Muscle layer of colon (tissue), 2 donors: ENCODE measurements around the gene ELL.

Source experiments
- H3K27ac ChIP-seq: one replicate; pipeline ENCODE4 v1.7.0; 2013; ENCODE audit warnings: low read depth, mild to moderate bottlenecking, low read length, moderate library complexity
- H3K27me3 ChIP-seq, 2 donors: one replicate each; pipeline ENCODE4 v1.7.0; 2013; ENCODE audit warnings: low read length in 2 of 2, mild to moderate bottlenecking in 2 of 2; ENCODE audit not compliant: insufficient read depth in 2 of 2, control insufficient read depth in 1 of 2
- H3K36me3 ChIP-seq: one replicate; pipeline ENCODE4 v1.7.0; 2013; ENCODE audit warnings: mild to moderate bottlenecking, low read length; ENCODE audit not compliant: insufficient read depth
- H3K4me1 ChIP-seq: one replicate; pipeline ENCODE4 v1.7.0; 2013; ENCODE audit warnings: mild to moderate bottlenecking, low read length; ENCODE audit not compliant: insufficient read depth
- H3K4me3 ChIP-seq, 2 donors: one replicate each; pipeline ENCODE4 v1.7.0; 2013; ENCODE audit warnings: low read length in 2 of 2, low read depth in 1 of 2, mild to moderate bottlenecking in 1 of 2, moderate library complexity in 1 of 2
- H3K9ac ChIP-seq: one replicate; pipeline ENCODE4 v1.7.0; 2013; ENCODE audit warnings: low read length
- H3K9me3 ChIP-seq: one replicate; pipeline ENCODE4 v1.7.0; 2013; ENCODE audit warnings: mild to moderate bottlenecking, low read length
- donor health status: abdominal sarcoma.
- donor health status: Adenocarcinoma of cecum.

The ELL gene

GRCh38 chr19:18437491-18438330 is 84.2 kb downstream of the ELL start, which contains the start of gene ISYNA1:
ISYNA1 (minus strand) TSS chr19:18438133; CDS start chr19:18437979, 154 bp downstream.
- Histone ChIP-seq H3K9ac (no peak within 1 kb of the TSS), H3K9me3 (no peaks in the 10 kb centered on the region), H3K36me3 (no peaks in the 10 kb centered on the region), H3K27me3 (peaks cover 0 to 22% of the 10 kb centered on the region in 2 donors), H3K4me1 (peaks cover 16% of the 10 kb centered on the region), H3K27ac (peak within 1 kb of the TSS; percentile 34), H3K4me3 (peak within 1 kb of the TSS; percentile 23 to 32)

GRCh38 chr19:18436671-18437490 is 85.0 kb downstream of the ELL start:
- H3K36me3 ChIP-seq, result no peaks in the 10 kb centered on the region
- H3K4me3 ChIP-seq, result peak overlapping the region in 1 of 2 donors; percentile 23
- H3K9ac ChIP-seq, result no peak overlapping the region
- no peak overlapping the region for H3K27ac ChIP-seq
- no peaks in the 10 kb centered on the region for H3K9me3 ChIP-seq
- H3K4me1 ChIP-seq, result peaks cover 16% of the 10 kb centered on the region
- peaks cover 0 to 22% of the 10 kb centered on the region in 2 donors for H3K27me3 ChIP-seq

- no peaks in the 10 kb centered on the region for H3K9me3 ChIP-seq
- no peaks in the 10 kb centered on the region for H3K36me3 ChIP-seq
- no peak overlapping the region for H3K27ac ChIP-seq
- peaks cover 0 to 22% of the 10 kb centered on the region in 2 donors for H3K27me3 ChIP-seq
- no peak overlapping the region for H3K4me3 ChIP-seq
- no peak overlapping the region for H3K9ac ChIP-seq
- peaks cover 16% of the 10 kb centered on the region for H3K4me1 ChIP-seq
Observed at GRCh38 chr19:18435842-18436670, 85.8 kb downstream of the ELL start.

- H3K27me3 ChIP-seq, result peaks cover 0 to 22% of the 10 kb centered on the region in 2 donors
- H3K4me1 ChIP-seq, result peaks cover 16% of the 10 kb centered on the region
- no peak overlapping the region for H3K9ac ChIP-seq
- no peak overlapping the region for H3K4me3 ChIP-seq
- no peaks in the 10 kb centered on the region for H3K9me3 ChIP-seq
- H3K27ac ChIP-seq, result no peak overlapping the region
- H3K36me3 ChIP-seq, result no peaks in the 10 kb centered on the region
Observed at GRCh38 chr19:18435178-18435841, 86.6 kb downstream of the ELL start.

GRCh38 chr19:18434411-18435175 is 87.3 kb downstream of the ELL start:
- Histone ChIP-seq H3K4me1 (peaks cover 16% of the 10 kb centered on the region), H3K36me3 (no peaks in the 10 kb centered on the region), H3K9me3 (no peaks in the 10 kb centered on the region), H3K4me3 (no peak overlapping the region), H3K9ac (no peak overlapping the region), H3K27me3 (peaks cover 0 to 22% of the 10 kb centered on the region in 2 donors), H3K27ac (no peak overlapping the region)

- Histone ChIP-seq H3K27me3 (peaks cover 0 to 19% of the 10 kb centered on the region in 2 donors), H3K9me3 (no peaks in the 10 kb centered on the region), H3K36me3 (no peaks in the 10 kb centered on the region), H3K27ac (no peak overlapping the region), H3K4me1 (peaks cover 15% of the 10 kb centered on the region), H3K4me3 (no peak overlapping the region), H3K9ac (no peak overlapping the region)
Observed at GRCh38 chr19:18433735-18434398, 88.0 kb downstream of the ELL start.

- H3K27ac ChIP-seq, result peak overlapping the region; percentile 63
- H3K4me1 ChIP-seq, result peaks cover 8% of the 10 kb centered on the region
- H3K4me3 ChIP-seq, result peak overlapping the region; percentile 14 to 32
- H3K36me3 ChIP-seq, result no peaks in the 10 kb centered on the region
- no peaks in the 10 kb centered on the region for H3K9me3 ChIP-seq
- H3K9ac ChIP-seq, result no peak overlapping the region
- peaks cover 0 to 12% of the 10 kb centered on the region in 2 donors for H3K27me3 ChIP-seq
Observed at GRCh38 chr19:18433015-18433691, 88.7 kb downstream of the ELL start.

GRCh38 chr19:18432275-18433014 is 89.4 kb downstream of the ELL start:
- Histone ChIP-seq H3K9me3 (no peaks in the 10 kb centered on the region), H3K4me1 (peaks cover 6% of the 10 kb centered on the region), H3K27me3 (peaks cover 0 to 5% of the 10 kb centered on the region in 2 donors), H3K27ac (no peak overlapping the region), H3K9ac (no peak overlapping the region), H3K4me3 (peak overlapping the region in 1 of 2 donors; percentile 14), H3K36me3 (no peaks in the 10 kb centered on the region)
